Heart left ventricle (tissue), 13 donors: Measurements from ENCODE around the gene LMNTD2.

Experiments
- POLR2A ChIP-seq, 2 donors: fragments of 450-650 bp; IDR thresholded peaks; one replicate each; pipeline ENCODE4 v1.6.1; 2017; ENCODE audit warnings: antibody characterized with exemption in 2 of 2, mild to moderate bottlenecking in 2 of 2, moderate library complexity in 2 of 2
- TF ChIP-seq, protein P1 (sequence below), 12 donors: fragments of 200-600 bp; sonication (generic) in 4 of 12; IDR thresholded peaks; one replicate each; pipeline versions ENCODE4 v1.5.0 to v1.8.0; 2018 to 2022; ENCODE audit warnings: antibody characterized with exemption in 12 of 12, mild to moderate bottlenecking in 5 of 12
- donor health status: ischemic (EF 13 %, LVEDD 7.1; RV severe dilation, severe dysfunction).
- donor health status: DM: no; HTN: yes; CAD: no.
- donor health status: DM: no; HTN: no; CAD: no.
- donor health status: ischemic (EF 25% LVEDD 6.9; RV normal size, moderate dysfunction).
- donor health status: ischemic (EF 25% LVEDD 5.7; RV mildly dilated, moderate dysfunction).
- donor health status: ischemic (EF 35%, LVEDD 5.7; RV mildly dilated, moderate dysfunction).
- donor health status: nonischemic (EF 11% LVEDD 7.7; RV severe dilation, severe dysfunction).
- donor health status: DM: yes; HTN: yes; CAD: no.
- donor health status: PGD.
- donor health status: ischemic (EF 29% LVEDD 5.4; RV normal size, mild dysfunction).
- donor health status: nonischemic (EF 23%, LVEDD 6.1; RV moderate dilation, normal function).

DNA sequence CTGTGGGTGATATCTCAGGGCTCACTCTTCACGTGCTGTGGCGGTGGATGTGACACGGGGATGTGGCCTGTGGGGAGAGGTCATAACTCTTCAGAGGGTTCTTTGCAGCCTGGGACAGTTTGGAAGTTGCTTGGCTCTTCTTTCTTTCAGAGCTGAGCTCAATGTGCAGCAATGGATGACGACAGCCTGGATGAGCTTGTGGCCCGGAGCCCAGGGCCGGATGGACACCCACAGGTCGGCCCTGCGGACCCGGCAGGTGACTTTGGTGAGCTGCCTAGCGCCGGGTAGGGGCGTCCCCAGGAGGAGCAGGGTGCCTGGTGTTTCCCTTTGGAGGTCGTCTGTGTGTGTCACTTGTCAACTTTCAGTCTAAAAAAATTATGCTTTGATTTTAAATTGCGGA is 20.8 kb upstream of the LMNTD2 start:
- TF ChIP-seq, protein P1, sequence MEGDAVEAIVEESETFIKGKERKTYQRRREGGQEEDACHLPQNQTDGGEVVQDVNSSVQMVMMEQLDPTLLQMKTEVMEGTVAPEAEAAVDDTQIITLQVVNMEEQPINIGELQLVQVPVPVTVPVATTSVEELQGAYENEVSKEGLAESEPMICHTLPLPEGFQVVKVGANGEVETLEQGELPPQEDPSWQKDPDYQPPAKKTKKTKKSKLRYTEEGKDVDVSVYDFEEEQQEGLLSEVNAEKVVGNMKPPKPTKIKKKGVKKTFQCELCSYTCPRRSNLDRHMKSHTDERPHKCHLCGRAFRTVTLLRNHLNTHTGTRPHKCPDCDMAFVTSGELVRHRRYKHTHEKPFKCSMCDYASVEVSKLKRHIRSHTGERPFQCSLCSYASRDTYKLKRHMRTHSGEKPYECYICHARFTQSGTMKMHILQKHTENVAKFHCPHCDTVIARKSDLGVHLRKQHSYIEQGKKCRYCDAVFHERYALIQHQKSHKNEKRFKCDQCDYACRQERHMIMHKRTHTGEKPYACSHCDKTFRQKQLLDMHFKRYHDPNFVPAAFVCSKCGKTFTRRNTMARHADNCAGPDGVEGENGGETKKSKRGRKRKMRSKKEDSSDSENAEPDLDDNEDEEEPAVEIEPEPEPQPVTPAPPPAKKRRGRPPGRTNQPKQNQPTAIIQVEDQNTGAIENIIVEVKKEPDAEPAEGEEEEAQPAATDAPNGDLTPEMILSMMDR (IDR thresholded peaks at IDR 0.05), result no peak
- no peak for TF ChIP-seq POLR2A (IDR thresholded peaks at IDR 0.05)
